Adipocyte (in vitro differentiated cells): ENCODE results near the gene ERO1A.

Experiments used
- DNase-seq: peaks from one replicate; pipeline ENCODE4 v3.0.0-alpha.2; 2015; ENCODE audit warnings: low read depth
- H3K27me3 ChIP-seq: replicated peaks from 2 replicates; pipeline ENCODE4 v1.7.0; 2013; ENCODE audit warnings: mild to moderate bottlenecking, low read length, moderate library complexity; ENCODE audit not compliant: control insufficient read depth, insufficient read depth
- H3K36me3 ChIP-seq: 2 replicates; pipeline ENCODE4 v1.7.0; 2013; ENCODE audit warnings: low read length, mild to moderate bottlenecking, moderate library complexity; ENCODE audit not compliant: control insufficient read depth, insufficient read depth, severe bottlenecking
- H3K4me1 ChIP-seq: 2 replicates; pipeline ENCODE4 v1.7.0; 2013; ENCODE audit warnings: mild to moderate bottlenecking, low read length, moderate library complexity; ENCODE audit not compliant: control insufficient read depth, insufficient read depth
- H3K4me3 ChIP-seq: 2 replicates; pipeline ENCODE4 v1.7.0; 2013; ENCODE audit warnings: mild to moderate bottlenecking, low read length, moderate library complexity
- H3K9ac ChIP-seq: 2 replicates; pipeline ENCODE4 v1.7.0; 2013; ENCODE audit warnings: mild to moderate bottlenecking, low read length, moderate library complexity
- H3K9me3 ChIP-seq: 2 replicates; pipeline ENCODE4 v1.7.0; 2013; ENCODE audit warnings: mild to moderate bottlenecking, low read length, moderate library complexity; ENCODE audit not compliant: control insufficient read depth

ERO1A gene

GRCh38 chr14:52599974-52600373 lies 95.4 kb downstream of the ERO1A start:
- Histone ChIP-seq H3K9me3 (peaks cover 10% of the 10 kb centered on the region), H3K9ac (no peak overlapping the region), H3K27me3 (no peaks in the 10 kb centered on the region), H3K4me3 (no peak overlapping the region), H3K36me3 (no peaks in the 10 kb centered on the region), H3K4me1 (no peaks in the 10 kb centered on the region)
- DNase-seq: no peak

- no peak for DNase-seq
- no peak overlapping the region for H3K9ac ChIP-seq
- no peaks in the 10 kb centered on the region for H3K36me3 ChIP-seq
- no peaks in the 10 kb centered on the region for H3K27me3 ChIP-seq
- peaks cover 8% of the 10 kb centered on the region for H3K9me3 ChIP-seq
- H3K4me1 ChIP-seq: no peaks in the 10 kb centered on the region
- no peak overlapping the region for H3K4me3 ChIP-seq
These were observed 96.8 kb downstream of the ERO1A start for GRCh38 chr14:52598568-52598967.

DNA sequence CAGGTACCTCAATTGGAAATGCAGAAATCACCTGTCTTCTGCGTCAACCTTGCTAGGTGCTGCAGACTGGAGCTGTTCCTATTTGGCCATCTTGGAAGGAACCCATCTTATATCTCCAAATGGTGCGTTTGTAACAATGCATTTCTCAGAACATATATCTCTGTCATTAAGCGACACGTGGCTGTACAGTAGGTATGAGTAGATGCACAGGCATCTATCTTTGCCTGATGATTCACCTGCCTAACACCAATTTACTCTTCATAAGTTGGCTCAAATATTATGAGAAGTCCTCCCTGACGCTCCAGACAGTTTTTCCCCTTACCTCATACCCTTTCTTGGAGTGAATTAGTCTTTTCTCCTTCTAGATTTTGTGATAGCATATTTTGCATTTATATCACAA lies 98.5 kb downstream of the ERO1A start:
- Histone ChIP-seq H3K9me3 (peaks cover 8% of the 10 kb centered on the region), H3K4me1 (no peaks in the 10 kb centered on the region), H3K27me3 (no peaks in the 10 kb centered on the region), H3K9ac (no peak overlapping the region), H3K4me3 (no peak overlapping the region), H3K36me3 (no peaks in the 10 kb centered on the region)
- DNase-seq: no peak

GRCh38 chr14:52596320-52596719 lies 99.0 kb downstream of the ERO1A start:
- no peak overlapping the region for H3K9ac ChIP-seq
- H3K9me3 ChIP-seq: peaks cover 8% of the 10 kb centered on the region
- no peaks in the 10 kb centered on the region for H3K4me1 ChIP-seq
- DNase-seq: no peak
- no peak overlapping the region for H3K4me3 ChIP-seq
- H3K27me3 ChIP-seq: no peaks in the 10 kb centered on the region
- no peaks in the 10 kb centered on the region for H3K36me3 ChIP-seq

DNA sequence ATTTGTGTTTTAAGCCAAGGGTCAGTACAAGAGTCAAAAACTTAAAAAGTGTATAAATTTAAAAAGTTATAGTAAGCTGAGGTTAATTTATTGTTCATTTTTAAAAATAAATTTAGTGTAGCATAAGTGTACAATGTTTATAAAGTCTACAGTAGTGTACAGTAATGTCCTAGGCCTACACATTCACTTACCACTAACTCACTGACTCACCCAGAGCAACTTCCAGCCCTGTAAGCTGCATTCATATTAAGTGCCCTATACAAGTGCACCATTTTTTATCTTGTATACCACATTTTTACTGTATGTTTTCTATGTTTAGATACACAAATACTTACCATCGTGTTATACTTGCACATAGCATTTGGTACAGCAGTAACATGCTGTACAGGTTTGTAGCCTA lies 105.0 kb downstream of the ERO1A start:
- no peaks in the 10 kb centered on the region for H3K27me3 ChIP-seq
- H3K36me3 ChIP-seq: no peaks in the 10 kb centered on the region
- no peaks in the 10 kb centered on the region for H3K4me1 ChIP-seq
- no peak overlapping the region for H3K9ac ChIP-seq
- H3K4me3 ChIP-seq: no peak overlapping the region
- DNase-seq: no peak
- peaks cover 8% of the 10 kb centered on the region for H3K9me3 ChIP-seq
